MCF 10A (cell line): ENCODE results near the gene INTS1. TPM values are rescaled to one million over a fixed set of nuclear protein-coding genes. Genes with fewer than 3 reads are reported as not detected.

Experiments
- BruUV-seq: library from RNA; stranded (reverse); fragments of 400-500 nt; replicated peaks from 2 replicates; lab custom pipeline; 2021; lab: Mats Ljungman, UMichigan
- CTCF ChIA-PET: fragments of 300-600 bp; sonication (Branson Sonifier 250); formaldehyde crosslinking; extraction: SDS; loops from one replicate; lab custom pipeline; 2021; ENCODE audit warnings: antibody characterized with exemption, inconsistent platforms; lab: Yijun Ruan, JAX
- POLR2A ChIA-PET: fragments of 300-600, 350-650 bp; sonication (Branson Sonifier 250); formaldehyde crosslinking; extraction: SDS; loops from one replicate; lab custom pipeline; 2020; ENCODE audit warnings: antibody characterized with exemption, inconsistent platforms; lab: Yijun Ruan, JAX
- DNase-seq: peaks from one replicate; pipeline ENCODE4 v3.0.0-alpha.2; 2018; ENCODE audit not compliant: unreplicated experiment
- H3K27ac Mint-ChIP-seq: one replicate; pipeline ENCODE4 v1.8.0; 2022; ENCODE audit warnings: mild to moderate bottlenecking, low read depth, mixed read lengths; ENCODE audit not compliant: unreplicated experiment
- H3K27me3 Mint-ChIP-seq: one replicate; pipeline ENCODE4 v1.8.0; 2022; ENCODE audit warnings: mixed read lengths; ENCODE audit not compliant: insufficient read depth, unreplicated experiment
- H3K36me3 Mint-ChIP-seq: one replicate; pipeline ENCODE4 v1.8.0; 2022; ENCODE audit warnings: mild to moderate bottlenecking, moderate library complexity, mixed read lengths; ENCODE audit not compliant: insufficient read depth, unreplicated experiment
- H3K4me1 Mint-ChIP-seq: one replicate; pipeline ENCODE4 v1.8.0; 2022; ENCODE audit warnings: mixed read lengths; ENCODE audit not compliant: insufficient read depth, unreplicated experiment
- H3K4me3 Mint-ChIP-seq: one replicate; pipeline ENCODE4 v1.8.0; 2022; ENCODE audit warnings: mild to moderate bottlenecking, moderate library complexity, mixed read lengths; ENCODE audit not compliant: unreplicated experiment
- H3K9me3 Mint-ChIP-seq: one replicate; pipeline ENCODE4 v1.8.0; 2022; ENCODE audit warnings: mixed read lengths; ENCODE audit not compliant: unreplicated experiment
- intact Hi-C: fragments of 100-400 bp; cut with micrococcal nuclease; formaldehyde crosslinking; loops from 2 replicates; pipeline ENCODE4 v1.14.1; 2022
- total RNA-seq: library from RNA; stranded (reverse); gene quantifications from 2 replicates; pipeline ENCODE4 v1.2.3, GENCODE V29; 2022
- TF ChIP-seq, protein P1 (sequence below): fragments of 200-600 bp; IDR thresholded peaks from one replicate; pipeline ENCODE4 v1.8.0; 2022; ENCODE audit warnings: antibody characterized with exemption, mild to moderate bottlenecking; ENCODE audit not compliant: unreplicated experiment

INTS1 gene
- total RNA-seq, 1 experiment from 2014 or later, result 86.3 TPM

DNA sequence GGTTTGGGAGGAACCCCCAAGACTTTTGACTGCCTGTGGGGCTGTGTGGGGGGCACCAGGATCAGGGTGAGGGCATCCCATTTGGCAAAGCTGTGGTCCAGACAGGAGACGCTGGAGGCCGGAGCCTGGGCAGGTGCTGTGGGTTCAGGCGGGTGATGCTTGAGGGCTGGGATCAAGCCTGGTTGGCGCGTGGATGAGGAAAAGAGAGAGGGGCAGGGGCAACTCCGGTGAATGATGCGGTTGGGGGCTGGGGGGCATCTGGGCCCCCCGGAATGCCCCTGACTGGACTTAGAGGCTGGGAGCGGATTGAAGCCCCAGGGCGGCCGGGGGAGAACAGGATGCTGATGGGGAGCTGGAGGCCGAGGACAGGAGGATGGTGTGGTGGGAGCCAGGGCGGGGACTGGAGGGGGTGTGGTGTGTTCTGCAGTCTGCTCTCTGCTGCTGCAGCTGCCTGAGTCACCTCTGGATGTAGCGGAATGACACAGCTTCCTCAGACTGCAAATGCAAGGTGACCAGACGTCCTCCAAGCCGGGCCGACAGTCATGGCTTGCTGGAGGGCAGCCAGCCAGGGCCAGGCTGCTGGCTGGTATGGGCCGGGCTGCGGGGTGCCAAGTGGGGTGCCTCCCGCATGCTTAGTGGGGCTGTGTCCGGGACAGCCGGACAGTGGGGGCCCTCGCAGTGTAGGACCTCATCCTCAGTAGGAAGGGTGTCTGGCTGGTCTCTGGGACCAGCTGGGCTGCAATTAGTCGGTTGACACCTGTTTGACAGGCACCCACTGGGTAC, 29.5 kb upstream of the INTS1 start:
- ChIA-PET CTCF (interaction anchor here (0.6 to 4.8 kb wide), 6 partner anchors 12 to 28 kb away, joined by 3 to 32 read pairs (median 4); partner anchors contain the start of gene TMEM184A), POLR2A (interaction anchor here (0.5 to 7.8 kb wide), 8 partner anchors 20 to 821 kb away, joined by 3 to 118 read pairs (median 16); partner anchors contain the start of genes EIF3B, INTS1 and TMEM184A)
- intact Hi-C loops, result no loop called here
- Mint-ChIP-seq H3K4me1 (peaks cover 12% of the 10 kb centered on the region), H3K27ac (peak overlapping the region; percentile 86), H3K27me3 (no peaks in the 10 kb centered on the region), H3K4me3 (peak overlapping the region; percentile 81), H3K36me3 (peaks cover 16% of the 10 kb centered on the region), H3K9me3 (no peaks in the 10 kb centered on the region)
- peak; percentile 76 for DNase-seq
- TF ChIP-seq, protein P1, sequence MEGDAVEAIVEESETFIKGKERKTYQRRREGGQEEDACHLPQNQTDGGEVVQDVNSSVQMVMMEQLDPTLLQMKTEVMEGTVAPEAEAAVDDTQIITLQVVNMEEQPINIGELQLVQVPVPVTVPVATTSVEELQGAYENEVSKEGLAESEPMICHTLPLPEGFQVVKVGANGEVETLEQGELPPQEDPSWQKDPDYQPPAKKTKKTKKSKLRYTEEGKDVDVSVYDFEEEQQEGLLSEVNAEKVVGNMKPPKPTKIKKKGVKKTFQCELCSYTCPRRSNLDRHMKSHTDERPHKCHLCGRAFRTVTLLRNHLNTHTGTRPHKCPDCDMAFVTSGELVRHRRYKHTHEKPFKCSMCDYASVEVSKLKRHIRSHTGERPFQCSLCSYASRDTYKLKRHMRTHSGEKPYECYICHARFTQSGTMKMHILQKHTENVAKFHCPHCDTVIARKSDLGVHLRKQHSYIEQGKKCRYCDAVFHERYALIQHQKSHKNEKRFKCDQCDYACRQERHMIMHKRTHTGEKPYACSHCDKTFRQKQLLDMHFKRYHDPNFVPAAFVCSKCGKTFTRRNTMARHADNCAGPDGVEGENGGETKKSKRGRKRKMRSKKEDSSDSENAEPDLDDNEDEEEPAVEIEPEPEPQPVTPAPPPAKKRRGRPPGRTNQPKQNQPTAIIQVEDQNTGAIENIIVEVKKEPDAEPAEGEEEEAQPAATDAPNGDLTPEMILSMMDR, result no peak
- BruUV-seq, result no TSS peak

DNA sequence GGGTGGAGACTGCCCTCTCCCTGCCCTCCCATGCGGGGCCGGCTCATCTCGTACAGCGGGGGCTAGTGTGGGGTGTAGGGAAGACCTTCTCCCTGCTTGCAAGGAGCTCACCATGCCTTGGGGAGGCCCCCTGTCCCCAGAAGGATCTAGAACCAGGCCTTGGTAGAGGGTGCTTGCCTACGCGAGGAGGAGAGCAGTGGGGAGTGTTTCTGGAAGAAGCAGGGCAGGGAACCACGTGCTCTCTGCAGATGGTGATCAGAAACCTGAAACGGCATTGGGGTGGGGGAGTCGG, 29.0 kb upstream of the INTS1 start:
- Mint-ChIP-seq H3K4me1 (peaks cover 12% of the 10 kb centered on the region), H3K36me3 (peaks cover 16% of the 10 kb centered on the region), H3K27ac (peak overlapping the region; percentile 86), H3K4me3 (peak overlapping the region; percentile 81), H3K27me3 (no peaks in the 10 kb centered on the region), H3K9me3 (no peaks in the 10 kb centered on the region)
- POLR2A ChIA-PET, result interaction anchor here (0.5 to 7.8 kb wide), 10 partner anchors 10 to 821 kb away, joined by 3 to 118 read pairs (median 9); partner anchors contain the start of genes EIF3B, INTS1 and TMEM184A
- TF ChIP-seq, protein P1, result no peak
- intact Hi-C loops, result no loop called here
- no peak for DNase-seq
- CTCF ChIA-PET, result interaction anchor here (0.6 to 4.8 kb wide), 4 partner anchors 14 to 27 kb away, joined by 3 to 32 read pairs (median 4); partner anchors contain the start of gene TMEM184A
- no TSS peak for BruUV-seq

DNA sequence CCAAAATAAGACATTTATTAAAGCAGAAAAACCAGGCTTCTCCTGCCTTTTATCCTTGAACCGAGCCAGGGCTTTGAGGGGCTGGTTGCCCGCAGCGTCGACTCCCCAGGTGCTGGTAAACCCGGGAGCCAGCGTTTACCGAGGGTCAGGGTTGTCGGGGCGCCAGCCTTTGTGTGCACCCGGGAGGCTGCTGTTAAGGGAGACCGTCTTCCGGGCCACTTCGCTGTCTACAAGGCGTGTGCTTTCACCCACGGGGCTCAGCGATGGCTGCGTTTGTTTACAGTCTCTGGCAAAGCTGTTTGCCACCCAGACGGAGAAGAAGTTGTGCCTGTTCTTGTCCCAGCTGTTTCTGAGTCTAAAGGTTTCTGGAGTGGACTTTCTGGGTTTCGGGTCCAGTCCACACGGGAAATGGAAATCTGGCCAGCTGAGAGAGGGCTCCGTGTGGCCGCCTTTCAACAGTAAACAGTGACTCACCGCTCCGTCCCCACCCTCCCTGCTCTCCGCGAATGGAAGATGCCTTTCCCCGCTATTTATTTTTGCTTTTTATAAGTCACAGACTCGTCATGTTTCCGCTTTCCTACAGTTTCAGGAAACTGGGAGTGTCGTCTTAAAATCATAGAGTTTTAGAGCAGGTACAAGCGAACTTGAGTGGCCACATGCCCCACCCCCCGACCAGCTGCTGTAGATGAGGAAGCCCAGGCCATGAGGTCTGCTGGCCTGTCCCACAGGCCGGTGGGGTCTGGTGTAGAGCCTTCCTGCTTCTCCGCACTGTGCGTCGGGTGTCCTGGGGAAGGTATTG, 28.5 kb upstream of the INTS1 start:
- Mint-ChIP-seq H3K9me3 (no peaks in the 10 kb centered on the region), H3K27me3 (no peaks in the 10 kb centered on the region), H3K4me1 (peaks cover 12% of the 10 kb centered on the region), H3K36me3 (peaks cover 16% of the 10 kb centered on the region), H3K27ac (peak overlapping the region; percentile 86), H3K4me3 (peak overlapping the region; percentile 81)
- TSS peak; percentile 95 for BruUV-seq
- TF ChIP-seq, protein P1, result no peak
- intact Hi-C loops, result loop anchor here (1.0 kb wide), 2 partner anchors 24 to 28 kb away; partner anchors contain the start of genes INTS1 and TMEM184A
- peak; percentile 94 for DNase-seq
- CTCF ChIA-PET, result interaction anchor here (0.6 to 4.8 kb wide), 4 partner anchors 14 to 27 kb away, joined by 3 to 32 read pairs (median 4); partner anchors contain the start of gene TMEM184A
- POLR2A ChIA-PET, result interaction anchor here (0.6 to 7.8 kb wide), 14 partner anchors 9 to 1086 kb away, joined by 3 to 118 read pairs (median 4); partner anchors contain the start of genes EIF3B, INTS1 and TMEM184A
